ENCODE results near the gene FAT1. TPM values are rescaled to one million over a fixed set of nuclear protein-coding genes. Genes with fewer than 3 reads are reported as not detected.

Gene FAT1
- total RNA-seq, 2 experiments from 2014 or later: 0.05 TPM; not detected in 1

DNA sequence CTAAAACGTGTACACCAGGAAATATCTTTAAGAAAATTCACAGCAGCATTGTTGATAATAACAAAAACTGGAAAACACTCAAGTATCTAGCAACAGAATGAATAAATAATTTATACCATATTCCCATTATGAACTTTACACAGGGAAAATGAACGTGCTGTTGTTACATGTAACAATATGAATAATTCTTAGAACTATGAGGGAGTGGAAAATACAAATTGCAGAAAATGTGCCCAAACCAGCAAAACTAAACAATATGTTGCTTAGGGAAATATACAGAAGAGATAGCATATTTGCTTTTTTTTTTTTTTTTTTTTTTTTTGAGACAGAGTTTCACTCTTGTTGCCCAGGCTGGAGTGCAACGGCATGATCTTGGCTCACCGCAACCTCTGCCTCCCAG, 14.8 kb upstream of the FAT1 start:
- no peak overlapping the region for H3K27ac Mint-ChIP-seq

DNA sequence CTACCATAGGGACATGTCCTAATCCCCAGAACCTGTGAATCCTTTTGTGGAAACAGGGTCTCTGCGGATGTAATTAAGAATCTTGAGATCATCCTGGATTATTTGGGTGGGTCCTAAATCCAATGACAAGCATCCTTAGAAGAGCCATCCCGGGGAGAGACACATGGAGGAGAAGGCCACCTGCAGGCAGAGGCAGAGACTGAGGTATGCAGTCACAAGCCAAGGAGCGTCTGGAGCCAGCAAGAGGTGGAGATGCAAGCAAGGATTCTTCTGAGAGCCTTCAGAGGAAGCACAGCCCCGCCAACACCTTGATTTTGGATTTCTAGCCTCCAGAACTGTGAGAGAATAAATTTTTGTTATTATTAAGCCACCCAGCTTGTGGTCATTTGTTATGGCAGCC, 13.8 kb upstream of the FAT1 start:
- Mint-ChIP-seq H3K27ac (no peak overlapping the region), H3K36me3 (no peaks in the 10 kb centered on the region), H3K4me3 (no peak overlapping the region), H3K27me3 (no peaks in the 10 kb centered on the region), H3K9me3 (ENCODE audit: low read depth) (peaks cover 2% of the 10 kb centered on the region), H3K4me1 (no peaks in the 10 kb centered on the region)
- no peak for ATAC-seq
- DNase-seq: no peak
- CTCF ChIA-PET: no interaction called here

More for the DNA sequence above, 14.8 kb upstream of the FAT1 start:
- Mint-ChIP-seq H3K4me3 (no peak overlapping the region), H3K4me1 (no peaks in the 10 kb centered on the region), H3K36me3 (no peaks in the 10 kb centered on the region), H3K27me3 (no peaks in the 10 kb centered on the region), H3K9me3 (ENCODE audit: low read depth) (peaks cover 2% of the 10 kb centered on the region)
- CTCF ChIA-PET: no interaction called here
- DNase-seq: no peak
- ATAC-seq: no peak

DNA sequence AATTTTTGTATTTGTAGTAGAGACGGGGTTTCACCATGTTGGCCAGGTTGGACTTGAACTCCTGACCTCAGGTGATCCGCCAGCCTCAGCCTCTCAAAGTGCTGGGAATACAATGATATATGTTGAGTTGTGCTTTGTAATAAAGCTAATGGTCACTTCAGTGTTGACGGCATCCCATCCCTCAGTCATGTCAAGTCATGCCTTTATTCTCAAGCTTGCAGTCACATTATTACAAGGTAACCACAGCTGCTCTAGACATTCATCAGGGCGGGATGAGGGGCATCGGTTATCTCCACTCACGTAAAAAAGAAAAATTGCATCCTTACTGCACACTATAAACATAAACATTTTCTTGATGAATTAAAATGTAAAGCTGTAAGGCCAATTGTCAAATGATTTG, 12.8 kb upstream of the FAT1 start:
- peaks cover 2% of the 10 kb centered on the region for H3K9me3 Mint-ChIP-seq (ENCODE audit: low read depth)
- H3K36me3 Mint-ChIP-seq: no peaks in the 10 kb centered on the region
- no peaks in the 10 kb centered on the region for H3K27me3 Mint-ChIP-seq
- CTCF ChIA-PET: no interaction called here
- H3K4me1 Mint-ChIP-seq: no peaks in the 10 kb centered on the region
- no peak overlapping the region for H3K27ac Mint-ChIP-seq
- ATAC-seq: no peak
- no peak overlapping the region for H3K4me3 Mint-ChIP-seq
- DNase-seq: no peak

DNA sequence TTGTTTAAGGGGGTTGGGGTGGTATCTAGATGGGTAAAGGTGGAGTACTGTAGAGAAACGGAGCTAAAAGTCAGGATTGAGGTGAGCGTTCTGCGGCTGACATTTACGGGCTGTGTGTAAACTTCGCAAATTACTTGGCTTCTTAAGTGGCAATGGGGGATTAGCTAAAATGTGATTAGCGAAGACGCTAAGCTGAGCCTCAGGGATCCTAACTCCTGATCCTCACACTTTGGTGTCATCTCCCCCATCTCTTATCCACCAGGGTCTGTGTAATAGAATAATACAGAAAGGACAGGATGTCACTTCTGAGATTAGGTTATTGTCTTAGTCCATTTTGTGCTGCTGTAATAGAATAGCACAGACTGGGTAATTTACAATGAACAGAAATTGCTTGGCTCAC, 10.6 kb upstream of the FAT1 start:
- CTCF ChIA-PET: no interaction called here
- DNase-seq (no peak), ATAC-seq (no peak)
- Mint-ChIP-seq H3K36me3 (no peaks in the 10 kb centered on the region), H3K4me3 (no peak overlapping the region), H3K27ac (no peak overlapping the region), H3K27me3 (no peaks in the 10 kb centered on the region), H3K9me3 (ENCODE audit: low read depth) (no peaks in the 10 kb centered on the region), H3K4me1 (no peaks in the 10 kb centered on the region)

DNA sequence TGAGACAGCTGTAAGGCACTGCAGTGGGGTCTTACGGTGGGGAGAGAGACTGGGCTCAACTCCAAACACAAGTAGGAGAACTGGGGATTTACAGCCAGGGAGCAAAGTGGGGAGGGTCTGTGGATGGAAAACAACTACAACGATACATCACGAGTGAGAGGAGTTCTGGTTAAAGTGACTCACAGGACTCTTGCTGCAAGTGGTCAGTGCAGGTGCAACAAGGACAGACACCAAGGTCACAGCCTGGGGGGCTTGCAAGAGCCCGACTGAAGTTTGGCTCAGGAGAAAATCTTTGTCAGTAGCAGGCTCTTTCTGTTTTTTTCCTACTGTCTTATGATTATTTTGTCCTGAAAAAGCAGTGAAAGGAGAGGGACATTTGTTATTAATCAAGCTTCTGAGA, 10.1 kb upstream of the FAT1 start:
- H3K27ac Mint-ChIP-seq: no peak overlapping the region
- H3K4me1 Mint-ChIP-seq: no peaks in the 10 kb centered on the region
- ATAC-seq: no peak
- H3K4me3 Mint-ChIP-seq: no peak overlapping the region
- H3K9me3 Mint-ChIP-seq (ENCODE audit: low read depth): no peaks in the 10 kb centered on the region
- peaks cover 1% of the 10 kb centered on the region for H3K27me3 Mint-ChIP-seq
- DNase-seq: no peak
- no peaks in the 10 kb centered on the region for H3K36me3 Mint-ChIP-seq
- CTCF ChIA-PET: no interaction called here

DNA sequence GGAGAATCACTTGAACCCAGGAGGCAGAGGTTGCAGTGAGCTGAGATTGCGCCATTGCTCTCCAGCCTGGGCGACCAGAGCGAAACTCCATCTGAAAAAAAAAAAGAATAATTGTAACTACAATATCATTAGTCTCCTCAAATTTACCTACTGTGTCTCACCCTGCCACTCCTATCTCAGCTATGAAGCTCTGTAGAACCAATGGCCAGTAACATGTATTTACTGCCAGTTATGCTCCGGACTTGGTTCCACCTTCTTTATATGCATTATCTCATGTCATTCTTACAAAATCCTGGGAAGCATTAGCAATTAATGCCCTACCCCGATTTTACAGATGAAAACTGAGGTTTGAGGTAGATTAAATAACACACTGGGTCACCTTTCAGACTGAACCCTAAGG, 7.0 kb upstream of the FAT1 start:
- Mint-ChIP-seq H3K4me3 (no peak overlapping the region), H3K36me3 (peaks cover 6% of the 10 kb centered on the region), H3K9me3 (ENCODE audit: low read depth) (no peaks in the 10 kb centered on the region), H3K27me3 (peaks cover 28% of the 10 kb centered on the region), H3K4me1 (peaks cover 5% of the 10 kb centered on the region), H3K27ac (no peak overlapping the region)
- DNase-seq (no peak), ATAC-seq (no peak)
- CTCF ChIA-PET: no interaction called here

DNA sequence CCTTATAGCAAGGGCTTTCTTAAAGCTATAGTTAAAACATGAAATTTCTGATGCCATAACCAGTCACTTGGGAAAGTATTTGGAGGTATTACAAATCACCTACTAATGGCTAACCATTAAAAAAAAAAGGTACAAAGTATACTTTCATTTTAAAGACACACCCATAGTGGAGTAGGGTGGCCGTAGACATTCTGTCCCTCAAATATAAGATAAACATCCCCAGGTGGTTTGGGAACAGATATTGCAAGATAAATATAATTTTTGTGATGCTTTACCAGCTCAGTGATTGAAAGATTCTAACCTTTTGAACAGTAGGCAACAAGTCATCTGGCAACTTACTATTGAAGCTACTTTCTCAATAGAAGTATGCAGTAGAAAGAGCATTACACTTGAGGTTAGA, 6.2 kb upstream of the FAT1 start:
- Mint-ChIP-seq H3K36me3 (peaks cover 10% of the 10 kb centered on the region), H3K4me3 (no peak overlapping the region), H3K27me3 (peaks cover 35% of the 10 kb centered on the region), H3K4me1 (peaks cover 5% of the 10 kb centered on the region), H3K27ac (no peak overlapping the region), H3K9me3 (ENCODE audit: low read depth) (no peaks in the 10 kb centered on the region)
- no peak for DNase-seq
- no peak for ATAC-seq
- CTCF ChIA-PET: no interaction called here

DNA sequence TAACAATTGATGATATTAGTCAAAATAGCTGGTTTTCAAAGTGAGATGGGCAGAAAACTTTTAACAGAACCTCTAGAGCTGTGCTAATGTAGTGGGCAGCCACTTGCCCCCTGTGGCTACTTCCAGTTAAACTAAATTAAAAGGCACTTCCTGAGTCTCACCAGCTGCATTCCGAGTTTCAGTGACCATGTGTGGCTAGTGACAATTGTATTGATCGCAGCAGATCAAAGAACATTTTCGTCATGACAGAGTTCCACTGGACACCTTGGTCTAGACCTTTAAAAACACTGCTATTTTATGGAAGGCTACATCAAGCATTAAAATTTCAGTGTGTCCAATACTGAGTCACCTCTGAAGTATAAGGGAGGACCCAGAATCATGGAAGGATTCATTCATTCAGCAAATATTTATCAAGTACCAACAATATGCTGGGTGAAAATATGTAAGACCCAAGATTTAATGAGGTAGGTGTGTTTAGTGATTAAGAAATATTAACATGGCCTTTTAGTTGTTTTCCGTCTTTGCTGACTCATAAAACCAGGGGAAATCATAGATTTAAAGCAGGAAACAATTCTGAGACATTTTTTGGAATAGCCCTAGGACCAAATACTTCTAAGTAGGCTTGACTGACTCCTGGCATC, 5.1 kb upstream of the FAT1 start:
- Mint-ChIP-seq H3K27ac (no peak overlapping the region), H3K36me3 (peaks cover 12% of the 10 kb centered on the region), H3K4me3 (no peak overlapping the region), H3K9me3 (ENCODE audit: low read depth) (no peaks in the 10 kb centered on the region), H3K27me3 (peaks cover 42% of the 10 kb centered on the region), H3K4me1 (peaks cover 5% of the 10 kb centered on the region)
- no peak for DNase-seq
- no peak for ATAC-seq
- CTCF ChIA-PET: no interaction called here

DNA sequence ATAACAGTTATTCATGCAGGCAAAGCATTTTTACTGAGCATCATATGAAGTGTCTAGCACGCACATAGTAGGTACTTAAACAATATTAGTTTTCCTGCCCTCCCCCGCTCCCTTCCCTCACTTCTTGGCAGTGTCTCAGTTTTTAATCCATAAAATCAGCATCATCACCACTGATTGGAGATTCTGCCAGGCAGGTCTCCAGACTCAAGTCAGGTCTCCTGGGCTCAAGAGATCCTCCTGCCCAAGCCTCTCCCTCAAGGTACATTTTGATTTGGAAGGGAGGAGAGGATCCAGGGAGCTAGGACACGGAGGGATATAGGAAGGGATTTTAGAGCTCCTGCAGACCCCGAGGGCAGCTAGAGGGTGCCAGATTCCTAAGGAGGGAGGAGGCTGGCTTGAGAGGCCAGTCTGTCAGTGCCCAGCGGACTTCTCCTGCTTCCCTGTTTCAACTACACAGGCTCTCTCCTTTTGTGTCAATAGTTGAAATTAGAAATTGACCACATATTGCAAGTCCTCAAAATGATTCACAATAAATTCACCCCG, 4.4 kb upstream of the FAT1 start:
- no peak for DNase-seq
- Mint-ChIP-seq H3K36me3 (peaks cover 13% of the 10 kb centered on the region), H3K27ac (no peak overlapping the region), H3K27me3 (peaks cover 43% of the 10 kb centered on the region), H3K4me3 (no peak overlapping the region), H3K4me1 (peaks cover 5% of the 10 kb centered on the region), H3K9me3 (ENCODE audit: low read depth) (no peaks in the 10 kb centered on the region)
- ATAC-seq: no peak
- CTCF ChIA-PET: no interaction called here

DNA sequence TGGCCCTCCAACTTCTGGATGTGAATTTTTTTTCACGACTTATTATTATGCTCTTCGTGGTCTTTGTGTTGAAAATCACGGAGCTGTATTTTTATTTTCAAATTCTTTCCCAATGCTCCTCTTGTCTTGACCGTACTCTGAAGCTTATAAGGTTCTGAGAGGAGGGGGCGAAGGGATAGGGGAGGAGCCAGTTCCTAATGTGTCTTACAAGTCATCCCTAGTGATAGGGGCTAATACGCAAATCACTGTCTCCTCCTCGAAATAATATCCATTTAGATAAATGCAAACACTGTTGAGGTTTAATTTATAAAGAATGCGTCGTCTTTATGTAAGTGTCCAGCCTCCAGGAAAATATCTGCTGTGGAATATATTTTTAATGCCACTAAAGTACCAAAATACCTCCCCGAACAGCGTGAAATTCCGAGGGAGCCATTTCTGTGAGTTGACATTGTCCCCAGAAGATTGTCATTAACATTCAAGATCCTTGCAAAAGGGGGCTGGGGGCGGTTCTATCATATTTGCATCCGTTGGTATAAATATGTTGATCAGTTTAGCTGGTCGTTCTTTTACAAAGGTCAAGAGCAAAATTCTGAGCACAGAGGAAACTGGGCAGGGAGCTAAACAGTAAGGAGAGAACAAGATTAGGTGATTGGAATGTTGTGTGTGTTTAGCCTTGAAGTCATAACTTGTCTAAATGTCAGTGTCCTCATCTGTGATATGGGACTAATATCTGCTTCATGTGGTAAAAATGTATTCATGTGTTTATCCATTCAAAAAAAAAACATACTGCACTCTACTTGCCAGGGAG, 3.7 kb upstream of the FAT1 start:
- H3K4me3 Mint-ChIP-seq: peak overlapping the region; percentile 43
- no peak for ATAC-seq
- CTCF ChIA-PET: no interaction called here

DNA sequence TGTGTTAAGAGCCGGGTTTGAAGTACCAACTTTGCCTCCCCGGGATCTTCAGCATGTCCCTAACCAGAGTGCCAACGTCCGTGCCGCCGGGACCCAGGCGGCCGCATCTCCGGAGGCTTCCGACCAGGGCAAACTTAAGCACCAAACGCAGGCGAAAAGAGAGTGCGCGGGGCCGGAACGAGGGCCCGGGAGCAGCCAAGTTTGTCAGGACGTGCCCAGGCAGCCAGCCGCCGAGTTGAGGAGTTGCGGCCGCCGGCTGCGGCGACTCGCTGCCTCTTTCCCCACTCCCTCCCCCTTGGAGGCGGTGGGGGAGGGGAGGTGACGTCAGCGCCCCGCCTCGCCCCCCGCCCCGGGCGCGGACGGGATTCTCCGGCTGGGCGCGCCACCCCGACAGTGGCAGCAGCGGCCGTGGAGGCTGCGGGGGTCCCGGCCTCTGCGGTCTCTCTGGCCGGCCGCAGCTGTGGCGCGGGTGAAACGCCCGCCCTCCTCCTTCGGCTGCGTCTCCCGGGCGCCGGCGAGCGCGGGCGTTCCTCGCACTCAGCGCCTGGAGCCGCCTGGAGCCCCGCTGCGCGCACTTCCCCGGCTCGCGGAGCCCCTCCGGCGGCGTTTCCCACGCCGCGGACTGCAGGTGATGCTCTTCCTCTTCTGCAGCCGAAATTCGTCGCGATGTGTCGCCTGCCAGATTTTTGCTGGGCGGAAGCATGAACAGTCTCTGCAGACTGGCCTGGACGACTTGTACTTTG, 2.9 kb upstream of the FAT1 start:
- no peaks in the 10 kb centered on the region for H3K9me3 Mint-ChIP-seq (ENCODE audit: low read depth)
- peaks cover 17% of the 10 kb centered on the region for H3K36me3 Mint-ChIP-seq
- CTCF ChIA-PET: no interaction called here
- H3K4me3 Mint-ChIP-seq: peak overlapping the region; percentile 43
- no peak for DNase-seq
- no peak for ATAC-seq
- peak overlapping the region; percentile 73 for H3K27ac Mint-ChIP-seq
- peaks cover 56% of the 10 kb centered on the region for H3K27me3 Mint-ChIP-seq
- peaks cover 9% of the 10 kb centered on the region for H3K4me1 Mint-ChIP-seq

More for the DNA sequence above, 3.7 kb upstream of the FAT1 start:
- peaks cover 17% of the 10 kb centered on the region for H3K36me3 Mint-ChIP-seq
- DNase-seq: no peak
- peak overlapping the region; percentile 73 for H3K27ac Mint-ChIP-seq
- H3K27me3 Mint-ChIP-seq: peaks cover 49% of the 10 kb centered on the region
- no peaks in the 10 kb centered on the region for H3K9me3 Mint-ChIP-seq (ENCODE audit: low read depth)
- peaks cover 9% of the 10 kb centered on the region for H3K4me1 Mint-ChIP-seq

DNA sequence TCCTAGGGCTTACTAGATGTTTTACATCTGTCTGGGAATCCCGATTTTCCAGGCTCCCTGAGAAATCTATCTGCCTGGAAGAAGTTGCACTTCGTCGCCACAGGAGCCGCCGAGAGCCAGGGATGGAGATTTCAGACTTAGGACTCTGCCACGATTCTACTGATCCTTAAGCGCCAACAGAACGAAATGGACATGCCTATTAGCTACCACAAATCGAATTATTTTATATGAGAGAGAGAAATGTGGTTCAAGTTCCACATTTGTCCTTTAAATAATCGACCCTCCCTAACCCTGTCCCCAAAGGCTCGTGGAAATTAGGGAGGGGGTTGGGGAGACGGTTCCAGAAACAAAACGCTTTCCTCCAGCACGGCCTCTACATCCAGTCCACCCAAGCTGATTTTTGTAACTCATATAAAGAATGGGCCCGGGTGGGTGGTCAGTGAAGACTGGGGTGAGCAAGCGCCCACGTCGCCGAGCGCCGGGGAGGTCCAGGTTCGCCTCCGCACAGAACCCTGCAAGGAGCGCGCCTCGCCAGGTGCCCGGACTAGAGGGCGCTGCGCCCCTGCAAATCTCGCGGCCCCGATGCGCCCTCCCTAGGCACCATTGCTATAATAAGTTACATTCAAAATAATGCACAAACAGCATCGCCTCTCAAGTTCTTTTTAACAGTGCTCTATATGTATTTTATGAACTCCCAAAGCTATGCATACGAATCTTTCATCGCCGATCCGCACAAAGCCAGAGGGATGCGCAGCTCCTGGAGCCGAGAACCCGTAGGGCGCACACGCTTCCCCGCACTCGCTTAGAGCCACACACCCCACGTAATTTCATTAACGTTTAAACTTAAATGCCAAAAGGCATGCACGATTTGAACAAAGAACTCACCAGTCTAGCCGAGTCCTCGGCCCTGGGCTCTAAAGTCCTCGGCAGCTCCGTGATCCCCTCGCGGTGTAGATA, 2.1 kb upstream of the FAT1 start:
- Mint-ChIP-seq H3K27ac (peak overlapping the region; percentile 69), H3K36me3 (peaks cover 17% of the 10 kb centered on the region), H3K4me3 (peak overlapping the region; percentile 40), H3K27me3 (peaks cover 59% of the 10 kb centered on the region), H3K9me3 (ENCODE audit: low read depth) (no peaks in the 10 kb centered on the region), H3K4me1 (peaks cover 9% of the 10 kb centered on the region)
- no peak for ATAC-seq
- CTCF ChIA-PET: no interaction called here
- no peak for DNase-seq

Measured in activated CD8-positive, alpha-beta memory T cell treated with anti-CD3 and anti-CD28 coated beads, Interleukin-2, amount 10 ng/mL, durations not matched to agents 7 days and 5 days (primary cell).